GM12878 (cell line): Measurements from ENCODE around the gene DLEC1. TPM values are rescaled to one million over a fixed set of nuclear protein-coding genes. Genes with fewer than 3 reads are reported as not detected.

Experiments
- ATAC-seq: fragments of 200-7000 bp; cut with Tn5 transposase; 3 replicates; pipeline ENCODE4 v1.9.1; 2020; ENCODE audit warnings: mild to moderate bottlenecking, moderate library complexity
- BruUV-seq: library from RNA; stranded (reverse); fragments of 400-500 nt; replicated peaks from 2 replicates; lab custom pipeline; 2021; lab: Mats Ljungman, UMichigan
- CTCF ChIA-PET: fragments of 300-600 bp; sonication (Branson Sonifier 250); formaldehyde crosslinking; extraction: SDS; loops from one replicate; lab custom pipeline; 2021; ENCODE audit warnings: inconsistent platforms; lab: Yijun Ruan, JAX
- POLR2A ChIA-PET: fragments of 350-600 bp; formaldehyde crosslinking; extraction: SDS; loops from one replicate; lab custom pipeline; 2021; ENCODE audit warnings: inconsistent platforms; lab: Charles Lee
- RAD21 ChIA-PET: fragments of 300-600 bp; sonication (Branson Sonifier 250); formaldehyde crosslinking; loops from one replicate; lab custom pipeline; 2023; ENCODE audit warnings: antibody characterized with exemption; ENCODE audit not compliant: unreplicated experiment; lab: Charles Lee
- SMC1A ChIA-PET: fragments of 300-600 bp; sonication (Branson Sonifier 250); formaldehyde crosslinking; loops from one replicate; lab custom pipeline; 2023; ENCODE audit not compliant: unreplicated experiment, uncharacterized antibody; lab: Charles Lee
- DNase-seq: peaks from one replicate; pipeline ENCODE4 v3.0.0-alpha.2; 2011; ENCODE audit warnings: low read depth, low spot score
- FAIRE-seq: peaks from 3 replicates; lab custom pipeline; 2011; peaks lifted over from hg19 to GRCh38; lab: Jason Lieb, UNC
- H2AFZ ChIP-seq: 2 replicates; pipeline ENCODE4 v1.6.0; 2011; ENCODE audit warnings: low read depth, low read length, control low read depth; ENCODE audit not compliant: control insufficient read depth
- H3K27ac ChIP-seq: 2 replicates; pipeline ENCODE4 v1.5.1; 2011; ENCODE audit warnings: control low read depth; ENCODE audit not compliant: control insufficient read depth, insufficient read depth
- H3K27me3 ChIP-seq, 2 experiments: replicated peaks in 1 of 2; 2 replicates each; pipeline versions ENCODE4 v1.6.0 to v1.6.1; 2011; ENCODE audit warnings: low read length in 1 of 2; ENCODE audit not compliant: control insufficient read depth in 2 of 2, insufficient read depth in 2 of 2
- H3K36me3 ChIP-seq, 2 experiments: 2 replicates each; pipeline ENCODE4 v1.5.1; 2011; ENCODE audit warnings: low read length in 1 of 2; ENCODE audit not compliant: control insufficient read depth in 2 of 2, insufficient read depth in 2 of 2
- H3K4me1 ChIP-seq: 2 replicates; pipeline ENCODE4 v1.6.1; 2011; ENCODE audit warnings: mild to moderate bottlenecking, low read length, moderate library complexity, mixed read lengths; ENCODE audit not compliant: control insufficient read depth, insufficient read depth
- H3K4me2 ChIP-seq: 2 replicates; pipeline ENCODE4 v1.6.0; 2011; ENCODE audit warnings: control low read depth; ENCODE audit not compliant: control insufficient read depth, insufficient read depth
- H3K4me3 ChIP-seq: fragments of 200-600 bp; sonication (generic); 2 replicates; pipeline ENCODE4 v1.5.1; 2016
- H3K79me2 ChIP-seq: 2 replicates; pipeline ENCODE4 v1.6.0; 2011; ENCODE audit warnings: low read length; ENCODE audit not compliant: control insufficient read depth, insufficient read depth
- H3K9ac ChIP-seq: 2 replicates; pipeline ENCODE4 v1.8.0; 2011; ENCODE audit warnings: low read length, control low read depth, mixed read lengths; ENCODE audit not compliant: control insufficient read depth, insufficient read depth
- H3K9me3 ChIP-seq: replicated peaks from 3 replicates; pipeline ENCODE4 v1.5.1; 2011; ENCODE audit warnings: mild to moderate bottlenecking, low read length; ENCODE audit not compliant: control insufficient read depth, insufficient read depth
- H4K20me1 ChIP-seq: 2 replicates; pipeline ENCODE4 v1.6.0; 2011; ENCODE audit not compliant: control insufficient read depth, insufficient read depth
- BACH1 ChIP-seq: fragments of 450-650 bp; IDR thresholded peaks from 2 replicates; pipeline ENCODE4 v1.6.1; 2017; ENCODE audit warnings: mild to moderate bottlenecking, borderline replicate concordance
- BRCA1 ChIP-seq: IDR thresholded peaks from 2 replicates; pipeline ENCODE4 v1.6.1; 2011; ENCODE audit warnings: low read depth, low read length, improper control_type of control experiment
- CBX3 ChIP-seq: fragments of 200-600 bp; sonication (generic); IDR thresholded peaks from 2 replicates; pipeline ENCODE4 v1.6.1; 2016; ENCODE audit warnings: low read depth, borderline replicate concordance
- CREM ChIP-seq: IDR thresholded peaks from 2 replicates; pipeline ENCODE4 v1.6.1; 2014; ENCODE audit warnings: antibody characterized with exemption, low read depth
- FOXK2 ChIP-seq: fragments of 450-650 bp; IDR thresholded peaks from 2 replicates; pipeline ENCODE4 v1.6.1; 2017; ENCODE audit warnings: mild to moderate bottlenecking, moderate library complexity
- GATAD2B ChIP-seq: fragments of 450-650 bp; conservative IDR thresholded peaks from 2 replicates; pipeline ENCODE4 v1.6.1; 2017; ENCODE audit warnings: low read depth, mild to moderate bottlenecking, moderate library complexity
- JUND ChIP-seq: IDR thresholded peaks from 2 replicates; pipeline ENCODE4 v1.6.1; 2012; ENCODE audit warnings: low read depth, mild to moderate bottlenecking, low read length, improper control_type of control experiment, moderate library complexity
- MEF2A ChIP-seq: IDR thresholded peaks from 2 replicates; pipeline ENCODE4 v1.6.1; 2011; ENCODE audit warnings: low read depth, mild to moderate bottlenecking, low read length, moderate library complexity; ENCODE audit not compliant: insufficient read depth
- SIN3A ChIP-seq: IDR thresholded peaks from 2 replicates; pipeline ENCODE4 v1.6.1; 2012; ENCODE audit warnings: low read depth, low read length, improper control_type of control experiment
- STAT3 ChIP-seq: IDR thresholded peaks from 2 replicates; pipeline ENCODE4 v1.6.1; 2011; ENCODE audit warnings: low read depth, low read length, improper control_type of control experiment
- YBX1 ChIP-seq: fragments of 450-650 bp; IDR thresholded peaks from 2 replicates; pipeline ENCODE4 v1.6.1; 2016; ENCODE audit warnings: antibody characterized with exemption
- ZBTB11 ChIP-seq: fragments of 450-650 bp; formaldehyde crosslinking; IDR thresholded peaks from 2 replicates; pipeline ENCODE4 v1.5.0; 2022; ENCODE audit warnings: mild to moderate bottlenecking, missing genetic modification characterization
- ZNF622 ChIP-seq: fragments of 450-650 bp; IDR thresholded peaks from 2 replicates; pipeline ENCODE4 v1.6.1; 2017; ENCODE audit warnings: mild to moderate bottlenecking, inconsistent platforms
- ZZZ3 ChIP-seq: IDR thresholded peaks from 2 replicates; pipeline ENCODE4 v1.6.1; 2011; ENCODE audit warnings: low read depth; ENCODE audit not compliant: control insufficient read depth, insufficient read length
- WGBS: methylation state at CpG from one replicate; pipeline ENCODE4 v1.1.6; 2016; ENCODE audit warnings: low lambda C conversion rate; ENCODE audit not compliant: insufficient replicate concordance, insufficient coverage; ENCODE audit errors: missing lambda C conversion rate; 5-methylcytosine and 5-hydroxymethylcytosine counted together
- in situ Hi-C: fragments of 300-500 bp; cut with MboI; formaldehyde crosslinking; loops from 9 replicates; pipeline ENCODE4 v1.14.3; 2018; ENCODE audit warnings: mixed read lengths
- intact Hi-C: fragments of 100-400 bp; cut with micrococcal nuclease; formaldehyde crosslinking; loops from one replicate; pipeline ENCODE4 v1.14.2; 2022; ENCODE audit not compliant: unreplicated experiment
- polyA plus RNA-seq, 11 experiments: library from polyadenylated mRNA; depleted of rRNA in 4 of 11; unstranded in 6 of 11; stranded (reverse) in 5 of 11; fragments of >200 nt; fragmentation: Nextera tagmentation in 4 of 11; fragmentation: Illumina TruSeq in 1 of 11; extraction: Ambion mirVana in 4 of 11; extraction: Trizol in 1 of 11; gene quantifications; 1 replicate in 1 of 11; 2 replicates in 10 of 11; pipeline versions ENCODE4 v1.2.1 to v1.2.3, GENCODE V29; 2011 to 2016; ENCODE audit warnings: inconsistent platforms in 2 of 11, missing spikeins in 2 of 11, low read depth in 1 of 11
- total RNA-seq, 4 experiments: library from RNA; depleted of rRNA in 3 of 4; stranded (reverse); fragments of >200 nt in 3 of 4; fragmentation: Illumina TruSeq in 1 of 4; extraction: Trizol in 1 of 4; gene quantifications; 2 replicates each; pipeline versions ENCODE4 v1.2.1 to v1.2.3, GENCODE V29; 2013 to 2021

The DLEC1 gene
- total and polyA plus RNA-seq, 10 of the 15 experiments (the other 5 are each of a cell fraction or from before 2014, with no cell fraction given) = 0.03 to 0.29 (median 0.07) TPM; not detected in 3

GRCh38 chr3:38146504-38146903 lies 107.5 kb downstream of the DLEC1 start:
- Histone ChIP-seq H3K4me3 (no peak overlapping the region), H3K27me3 (no peaks in the 10 kb centered on the region), H3K79me2 (peaks cover under 1% of the 10 kb centered on the region; the same call in 1 of the 2 replicates), H2AFZ (no peak overlapping the region), H3K4me1 (peaks cover 18% of the 10 kb centered on the region), H3K27ac (no peak overlapping the region), H3K36me3 (peaks cover 0 to 11% of the 10 kb centered on the region in 2 experiments; a peak in 1 of 4 replicates), H3K9me3 (peaks cover 9% of the 10 kb centered on the region; the same call in 2 of the 3 replicates), H3K9ac (no peak overlapping the region), H4K20me1 (no peaks in the 10 kb centered on the region), H3K4me2 (no peak overlapping the region)
- no peak for ATAC-seq
- RAD21 ChIA-PET = no interaction called here
- SMC1A ChIA-PET = no interaction called here
- WGBS = 75% methylated on average over 2 of the region's 2 CpGs
- intact Hi-C loops = no loop called here
- no TSS peak for BruUV-seq
- POLR2A ChIA-PET = no interaction called here
- in situ Hi-C loops = no loop called here
- DNase-seq = no peak
- TF ChIP-seq ZNF622 = no peak
- no peak for TF ChIP-seq BRCA1
- no peak for TF ChIP-seq FOXK2
- TF ChIP-seq JUND = no peak
- no peak for TF ChIP-seq YBX1
- TF ChIP-seq BACH1 = no peak
- TF ChIP-seq MEF2A = no peak
- TF ChIP-seq ZZZ3 = no peak
- TF ChIP-seq STAT3 = no peak
- no peak for TF ChIP-seq ZBTB11 (CRISPR knock-in tag)
- no peak for TF ChIP-seq CREM
- no peak for TF ChIP-seq CBX3
- no peak for TF ChIP-seq SIN3A
- TF ChIP-seq GATAD2B = no peak
- FAIRE-seq = no peak
- CTCF ChIA-PET = no interaction called here
